HG03342 (cell line): ENCODE data around the gene DNAJB6.
A peak's percentile ranks its signal among the peaks of the same experiment; 100 is the strongest.
"Not testable (repeated sequence)": the region's sequence is repeated elsewhere in the genome, so short reads cannot be mapped to it uniquely, and the experiment has no call there.

Experiments
- ATAC-seq: cut with Tn5 transposase; IDR thresholded peaks from one replicate; pipeline ENCODE4 v1.9.1; 2021; ENCODE audit warnings: mild to moderate bottlenecking, moderate library complexity; ENCODE audit not compliant: unreplicated experiment

The DNAJB6 gene

GRCh38 chr7:157320608-157320980, 16.2 kb upstream of the DNAJB6 start:
- ATAC-seq: no peak

- ATAC-seq: no peak
These were observed 13.4 kb upstream of the DNAJB6 start for GRCh38 chr7:157323401-157323800.

DNA sequence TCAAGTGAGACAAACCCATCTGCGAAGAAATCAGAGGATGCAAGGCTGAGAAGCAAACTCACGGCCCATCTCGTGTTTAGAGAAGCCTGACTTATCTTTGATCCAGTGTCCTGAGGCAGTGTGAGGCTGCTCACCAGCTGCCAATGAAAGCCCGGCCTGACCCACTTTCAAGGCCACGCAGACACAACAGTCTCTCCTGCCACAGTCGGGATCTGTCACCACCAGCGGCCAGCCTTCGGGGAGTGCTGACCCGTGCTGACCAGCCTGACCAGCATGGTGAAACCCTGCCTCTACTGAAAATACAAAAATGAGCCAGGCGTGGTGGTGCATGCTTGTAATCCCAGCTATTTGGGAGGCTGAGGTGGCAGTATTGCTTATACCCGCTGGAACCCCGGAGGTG, 7.4 kb upstream of the DNAJB6 start:
- no peak for ATAC-seq

- not testable (repeated sequence) for ATAC-seq
These were observed 6.2 kb upstream of the DNAJB6 start for GRCh38 chr7:157330567-157330966.

DNA sequence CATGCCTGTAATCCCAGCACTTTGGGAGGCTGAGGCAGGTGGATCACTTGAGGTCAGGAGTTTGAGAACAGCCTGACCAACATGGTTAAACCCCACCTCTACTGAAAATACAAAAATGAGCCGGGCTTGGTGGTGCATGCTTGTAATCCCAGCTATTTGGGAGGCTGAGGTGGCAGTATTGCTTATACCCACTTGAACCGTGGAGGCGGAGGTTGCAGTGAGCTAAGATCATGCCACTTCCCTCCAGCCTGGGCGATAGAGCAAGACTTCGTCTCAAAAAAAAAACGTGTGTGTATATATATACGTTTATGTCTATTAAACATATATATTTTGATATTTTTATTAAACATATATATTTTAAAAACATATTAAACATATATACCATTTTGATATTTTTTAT, 5.8 kb upstream of the DNAJB6 start:
- not testable (repeated sequence) for ATAC-seq

DNA sequence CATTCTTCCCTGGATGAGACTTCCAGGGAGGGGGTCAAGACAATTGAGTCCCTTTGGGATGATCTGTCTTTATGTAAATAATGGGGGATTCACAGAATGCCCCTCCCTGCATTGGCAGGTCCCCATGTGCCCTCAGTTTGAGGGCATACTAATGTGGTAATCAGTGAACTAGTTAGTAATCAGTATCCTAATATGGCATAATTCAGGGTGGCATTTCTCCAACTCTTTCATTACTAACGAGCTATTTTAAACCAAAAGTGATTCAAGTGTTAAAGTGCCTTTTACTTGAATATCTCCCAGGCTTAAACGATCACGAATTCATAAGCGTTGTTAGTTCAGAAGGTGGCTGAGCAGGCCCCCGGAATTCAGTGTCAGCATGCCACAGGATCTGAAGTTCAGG, 1.6 kb upstream of the DNAJB6 start:
- ATAC-seq: no peak

- ATAC-seq: no peak
These were observed 817 bp upstream of the DNAJB6 start for GRCh38 chr7:157335991-157336382.

DNA sequence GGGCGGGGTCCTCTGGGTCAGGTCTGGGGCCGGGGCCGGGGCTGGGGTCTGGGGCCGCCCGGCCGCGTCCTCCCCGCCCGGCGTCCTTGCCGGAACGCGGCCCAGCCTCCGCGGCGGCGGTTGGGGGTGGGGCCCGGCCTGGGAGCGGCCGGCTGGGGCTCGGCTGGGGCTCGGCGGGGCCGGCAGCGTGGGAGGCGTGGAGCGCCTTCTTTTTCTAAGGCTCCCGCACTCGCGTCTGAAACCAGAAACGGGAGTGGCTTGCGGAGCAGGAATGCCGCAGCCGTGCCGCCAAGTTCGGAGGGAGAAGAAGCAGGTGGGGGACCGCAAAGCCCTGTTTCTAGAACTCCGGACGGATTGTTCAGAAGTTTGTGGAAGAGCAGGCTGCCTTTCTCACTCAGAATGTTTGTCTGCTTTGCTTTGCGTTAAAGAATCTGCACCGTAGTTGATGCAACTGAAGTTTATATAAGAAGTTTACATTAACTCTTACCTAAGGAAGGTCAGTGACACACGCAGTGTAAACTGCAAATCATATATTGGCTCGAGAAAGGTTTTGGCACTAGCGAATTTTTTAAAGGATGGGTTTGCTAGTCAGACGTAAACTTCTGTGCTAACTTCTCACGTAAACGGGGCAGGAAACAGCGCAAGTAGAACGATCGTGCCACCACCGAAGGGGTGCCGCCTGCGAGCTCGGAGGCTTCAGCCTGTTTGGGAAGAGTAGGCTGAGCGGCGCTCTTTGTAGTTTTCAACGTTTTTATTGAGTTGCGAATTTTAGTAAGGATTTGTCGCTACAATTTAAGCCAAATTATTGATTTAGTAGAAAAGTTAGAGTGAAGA, 729 bp downstream of the DNAJB6 start:
- peak; percentile 46 for ATAC-seq

DNA sequence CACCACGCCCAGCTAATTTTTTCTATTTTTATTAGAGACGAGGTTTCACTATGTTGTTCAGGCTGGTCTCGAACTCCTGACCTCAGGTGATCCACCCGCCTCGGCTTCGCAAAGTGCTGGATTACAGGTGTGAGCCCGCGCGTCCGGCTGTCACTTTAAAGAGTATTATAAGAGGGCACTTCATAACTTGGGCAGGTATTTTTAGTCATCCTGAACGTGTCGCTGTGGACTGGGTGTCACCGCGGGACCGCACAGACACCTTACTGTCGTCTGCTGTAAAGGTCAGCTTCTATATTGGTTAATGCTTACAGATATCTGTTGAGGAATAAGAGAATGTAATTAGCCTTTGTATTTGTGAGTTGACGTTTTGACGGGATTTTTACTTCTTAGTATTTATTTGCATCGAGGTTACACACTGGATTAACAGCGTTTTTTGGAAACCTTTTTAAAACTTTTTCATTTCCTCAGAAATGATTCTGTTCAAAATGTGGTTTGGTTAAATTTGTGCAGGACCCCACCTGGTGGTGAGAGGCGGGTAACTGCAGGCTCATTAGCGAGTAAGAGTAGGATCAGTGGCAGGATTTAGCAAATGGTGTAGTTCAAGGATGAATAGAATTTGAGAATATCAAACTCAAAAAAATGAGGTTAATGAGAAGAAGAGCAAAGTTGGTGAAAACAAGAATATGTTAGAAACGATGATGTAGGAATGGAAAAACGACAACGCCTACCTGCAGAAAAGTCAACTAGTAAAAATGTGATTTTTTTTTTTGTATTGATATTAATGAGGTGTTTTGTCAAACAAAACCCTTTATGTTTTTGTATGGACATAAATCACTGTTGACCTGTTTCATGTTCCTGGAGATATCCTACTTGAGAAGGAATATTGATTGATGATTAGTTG, 3.2 kb downstream of the DNAJB6 start:
- ATAC-seq: peak; percentile 19

DNA sequence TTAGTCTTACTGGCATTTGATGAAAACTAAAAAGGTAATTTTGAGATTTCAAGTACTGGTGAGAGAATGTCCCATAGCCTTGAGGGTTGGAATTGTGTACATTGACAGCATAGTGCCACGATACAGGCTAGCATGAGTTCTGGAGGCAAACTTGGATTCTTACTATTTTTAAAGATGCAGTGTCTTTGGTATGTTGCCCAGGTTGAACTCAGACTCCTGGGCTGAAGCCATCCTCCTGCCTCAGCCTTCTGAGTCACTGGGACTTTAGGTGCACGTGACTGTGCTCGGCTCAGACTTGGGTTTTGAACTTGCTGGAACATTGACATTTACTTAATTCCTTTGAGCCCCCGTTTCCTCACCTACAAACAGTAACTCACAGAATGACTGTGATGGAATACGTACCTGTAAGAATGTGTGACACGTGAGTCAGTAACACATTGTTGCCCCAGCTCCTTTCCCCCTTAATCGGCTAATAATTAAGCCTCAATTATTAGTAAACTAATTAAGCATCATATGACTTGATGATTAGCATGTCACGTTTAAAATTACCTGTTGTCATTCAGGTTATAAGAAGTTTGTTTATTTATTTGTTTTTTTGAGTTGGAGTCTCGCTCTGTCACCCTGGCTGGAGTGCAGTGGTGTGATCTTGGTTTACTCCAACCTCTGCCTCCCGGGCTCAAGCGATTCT, 10.6 kb downstream of the DNAJB6 start:
- no peak for ATAC-seq

DNA sequence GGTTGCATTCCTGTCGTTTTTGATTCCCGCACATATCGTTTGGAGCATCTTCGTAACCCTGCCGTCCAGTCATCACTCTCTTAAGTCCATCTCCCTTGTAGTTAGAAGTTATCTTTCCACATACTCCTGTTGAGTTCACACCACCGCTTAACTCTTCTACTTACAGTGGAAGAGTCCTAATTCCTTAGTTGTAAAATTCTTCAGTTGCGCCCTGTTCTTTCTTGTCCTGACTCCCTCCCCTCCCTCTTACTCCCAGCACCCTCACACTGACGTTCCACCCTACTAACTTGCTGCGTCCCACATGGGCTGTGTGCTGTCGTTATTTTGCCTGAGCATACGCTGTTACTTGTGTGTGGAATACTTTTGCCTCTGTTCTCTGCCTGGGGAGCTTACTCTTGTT, 11.7 kb downstream of the DNAJB6 start:
- ATAC-seq: no peak

GRCh38 chr7:157352516-157352915, 15.7 kb downstream of the DNAJB6 start:
- ATAC-seq: no peak

- ATAC-seq: no peak
These were observed 19.1 kb downstream of the DNAJB6 start for GRCh38 chr7:157355784-157356511.

DNA sequence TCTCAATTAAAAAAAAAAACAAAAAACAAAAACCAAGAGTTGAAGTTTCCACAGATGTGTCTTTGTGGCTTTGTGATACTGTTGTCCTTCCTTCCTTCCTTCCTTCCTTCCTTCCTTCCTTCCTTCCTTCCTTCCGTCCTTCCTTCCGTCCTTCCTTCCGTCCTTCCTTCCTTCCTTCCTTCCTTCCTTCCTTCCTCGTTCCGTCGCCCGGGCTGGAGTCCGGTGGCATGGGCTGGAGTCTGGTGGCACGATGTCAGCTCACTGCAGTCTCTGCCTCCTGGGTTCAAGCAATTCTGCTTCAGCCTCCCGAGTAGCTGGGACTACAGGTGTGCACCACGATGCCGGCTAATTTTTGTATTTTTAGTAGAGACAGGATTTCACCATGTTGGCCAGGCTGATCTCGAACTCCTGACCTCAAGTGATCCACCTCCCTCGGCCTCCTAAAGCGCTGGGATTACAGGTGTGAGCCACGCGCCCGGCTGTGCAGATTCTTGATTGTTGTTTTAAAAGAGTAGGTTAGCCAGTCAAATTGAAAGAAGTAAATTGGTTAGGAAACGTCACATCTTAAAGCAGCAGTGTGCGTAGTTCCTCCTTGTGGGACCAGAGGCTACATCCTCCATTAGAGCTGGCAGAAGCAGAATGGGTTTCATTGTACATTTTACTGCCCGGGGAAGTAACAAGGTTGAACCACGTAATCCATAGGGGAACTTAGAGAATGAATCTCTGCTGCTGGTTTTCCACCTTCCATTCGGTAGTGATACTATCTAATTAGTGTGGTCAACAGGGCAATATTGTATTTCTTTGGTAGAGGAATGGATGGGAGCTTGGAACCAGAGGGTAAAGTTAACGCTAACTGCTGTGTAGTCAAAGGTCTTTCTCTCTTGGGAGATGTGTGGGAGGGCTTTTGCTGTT, 20.6 kb downstream of the DNAJB6 start:
- peak; percentile 76 for ATAC-seq

GRCh38 chr7:157358041-157358752, 21.4 kb downstream of the DNAJB6 start:
- ATAC-seq: no peak

DNA sequence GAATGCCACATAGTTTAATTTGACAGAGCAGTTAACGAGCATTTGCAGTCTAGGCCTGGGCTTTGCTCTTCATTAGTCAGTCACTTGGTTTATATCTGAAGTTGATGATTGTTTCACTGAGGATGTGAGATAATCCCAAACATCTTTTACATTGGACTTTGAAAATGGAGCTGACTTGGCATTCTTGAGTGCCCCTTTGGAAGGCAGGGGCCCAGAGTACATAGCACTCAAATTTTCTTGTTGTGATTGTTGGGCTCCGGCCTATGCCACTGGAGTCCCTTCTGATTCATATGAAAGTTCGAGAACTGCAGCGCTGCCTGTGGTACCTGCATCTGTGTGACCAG, 21.9 kb downstream of the DNAJB6 start:
- no peak for ATAC-seq

DNA sequence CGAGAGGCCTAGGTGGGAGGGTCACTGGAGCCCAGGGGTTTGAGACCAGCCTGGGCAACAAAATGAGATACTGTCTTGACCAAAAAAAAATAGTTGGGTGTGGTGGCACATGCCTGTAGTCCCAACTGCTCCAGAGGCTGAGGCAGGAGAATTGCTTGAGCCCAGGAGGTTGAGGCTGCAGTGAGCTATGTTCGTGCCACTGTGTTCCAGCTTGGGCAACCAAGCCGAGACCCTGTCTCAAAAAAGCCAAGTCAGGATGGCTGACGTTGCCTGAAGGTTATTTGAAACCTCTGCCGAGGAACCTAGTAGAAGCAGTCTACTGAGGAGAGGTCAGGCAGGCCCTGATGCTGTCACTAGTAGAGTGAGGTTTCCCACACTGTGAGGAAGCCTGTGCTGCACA, 22.8 kb downstream of the DNAJB6 start:
- no peak for ATAC-seq

DNA sequence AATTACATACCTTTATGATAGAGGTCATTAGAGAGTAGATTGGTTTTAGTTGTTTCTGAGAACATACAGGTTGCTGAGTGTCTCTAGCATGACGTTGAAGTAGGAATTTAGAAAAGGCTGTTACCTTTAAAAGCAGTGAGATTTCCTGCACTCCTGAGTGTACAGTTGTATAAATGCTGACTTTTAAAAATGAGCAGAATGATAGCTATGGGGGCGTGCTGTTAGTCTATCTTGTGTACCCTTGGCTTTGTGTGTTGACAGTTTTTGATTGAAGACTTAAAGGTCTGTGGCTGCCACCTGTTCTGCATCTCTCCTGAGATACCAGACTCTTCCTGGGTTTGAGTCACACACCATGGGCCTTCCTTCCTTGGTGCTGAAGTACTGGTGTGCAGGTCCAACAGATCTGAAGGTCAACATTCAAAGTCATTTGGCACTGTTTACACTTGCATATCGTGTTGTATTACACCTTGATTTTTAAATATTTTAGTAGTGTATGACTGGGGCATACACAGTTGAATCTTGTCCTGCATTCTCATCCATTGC, 23.8 kb downstream of the DNAJB6 start:
- ATAC-seq: no peak

GRCh38 chr7:157361537-157361936, 24.7 kb downstream of the DNAJB6 start:
- ATAC-seq: no peak
